A673 (cell line): Measurements from ENCODE around the gene LRRC23. TPM values are rescaled to one million over a fixed set of nuclear protein-coding genes. Genes with fewer than 3 reads are reported as not detected.

ENCODE experiments used
- BruUV-seq: library from RNA; stranded (reverse); fragments of 400-500 nt; replicated peaks from 2 replicates; lab custom pipeline; 2021; lab: Mats Ljungman, UMichigan
- CTCF ChIA-PET: fragments of 300-600 bp; sonication (Branson Sonifier 250); formaldehyde crosslinking; loops from one replicate; lab custom pipeline; 2022; ENCODE audit warnings: antibody characterized with exemption; lab: Charles Lee
- POLR2A ChIA-PET: fragments of 300-600 bp; sonication (Branson Sonifier 250); formaldehyde crosslinking; loops from one replicate; lab custom pipeline; 2022; ENCODE audit warnings: antibody characterized with exemption; ENCODE audit not compliant: low non-redundant PET; lab: Charles Lee
- DNase-seq: peaks from one replicate; pipeline ENCODE4 v3.0.0-alpha.2; 2015; ENCODE audit warnings: low spot score
- H3K27ac ChIP-seq: fragments of 200-600 bp; sonication (generic); 2 replicates; pipeline ENCODE4 v1.5.1; 2016; ENCODE audit warnings: mixed run types, low read depth, mild to moderate bottlenecking, mixed read lengths, antibody characterized with exemption, low read length; ENCODE audit not compliant: poor library complexity, severe bottlenecking
- H3K27me3 ChIP-seq: fragments of 200-600 bp; sonication (generic); replicated peaks from 2 replicates; pipeline ENCODE4 v1.6.1; 2017; ENCODE audit warnings: mixed run types, low read depth, mild to moderate bottlenecking, mixed read lengths, antibody characterized with exemption, low read length; ENCODE audit not compliant: insufficient read depth, poor library complexity
- H3K36me3 ChIP-seq: fragments of 200-600 bp; sonication (generic); 2 replicates; pipeline ENCODE4 v1.6.1; 2016; ENCODE audit warnings: mixed run types, mild to moderate bottlenecking, mixed read lengths, antibody characterized with exemption, low read length; ENCODE audit not compliant: insufficient read depth, poor library complexity, severe bottlenecking
- H3K4me1 ChIP-seq: fragments of 200-600 bp; sonication (generic); 2 replicates; pipeline ENCODE4 v1.6.1; 2017; ENCODE audit warnings: mixed run types, mild to moderate bottlenecking, mixed read lengths, antibody characterized with exemption, low read length; ENCODE audit not compliant: insufficient read depth, poor library complexity, severe bottlenecking
- H3K4me3 ChIP-seq: fragments of 200-600 bp; sonication (generic); 2 replicates; pipeline ENCODE4 v1.5.1; 2016; ENCODE audit warnings: low read depth, mixed run types, mild to moderate bottlenecking, mixed read lengths, low read length; ENCODE audit not compliant: poor library complexity, severe bottlenecking
- H3K9me3 ChIP-seq: fragments of 200-600 bp; sonication (generic); 2 replicates; pipeline ENCODE4 v1.6.1; 2016; ENCODE audit warnings: mixed run types, low read depth, mild to moderate bottlenecking, mixed read lengths, antibody characterized with exemption, low read length; ENCODE audit not compliant: poor library complexity, severe bottlenecking
- CTCF ChIP-seq: fragments of 300-800, 200-600 bp; sonication (generic); conservative IDR thresholded peaks from 2 replicates; pipeline ENCODE4 v1.5.1; 2017; ENCODE audit warnings: low read depth, mild to moderate bottlenecking, antibody characterized with exemption, low read length, moderate library complexity, mixed read lengths
- EZH2 ChIP-seq: fragments of 200-600 bp; sonication (generic); IDR thresholded peaks from 2 replicates; pipeline ENCODE4 v1.6.1; 2017; ENCODE audit warnings: borderline replicate concordance, low read depth, mild to moderate bottlenecking, mixed read lengths, antibody characterized with exemption, low read length; ENCODE audit not compliant: poor library complexity, severe bottlenecking
- intact Hi-C: fragments of 100-400 bp; cut with micrococcal nuclease; formaldehyde crosslinking; loops from one replicate; pipeline ENCODE4 v1.10.0; 2022; ENCODE audit not compliant: unreplicated experiment
- total RNA-seq: library from RNA; stranded (reverse); gene quantifications from 2 replicates; pipeline ENCODE4 v1.2.3, GENCODE V29; 2021

Gene LRRC23
- total RNA-seq, 1 experiment from 2014 or later, result 7.7 TPM

- H3K27ac ChIP-seq, result peak within 1 kb of the TSS; percentile 82
- H3K4me3 ChIP-seq, result no peak within 1 kb of the TSS
- ChIA-PET POLR2A (no interaction called here), CTCF (interaction anchor here (1.7 kb wide), 1 partner anchor 11 kb away, joined by 3 read pairs; no protein-coding TSS in a partner anchor)
- H3K27me3 ChIP-seq, result no peaks in the 10 kb centered on the region
- no peaks in the 10 kb centered on the region for H3K9me3 ChIP-seq
- BruUV-seq, result no TSS peak
- intact Hi-C loops, result no loop called here
- TF ChIP-seq CTCF, result no peak
- TF ChIP-seq EZH2, result no peak
- no peak for DNase-seq
- H3K36me3 ChIP-seq, result peaks cover under 1% of the 10 kb centered on the region
- H3K4me1 ChIP-seq, result peaks cover 13% of the 10 kb centered on the region
Observed at GRCh38 chr12:6950811-6951540, 46.4 kb downstream of the LRRC23 start, which contains the start of gene PTPN6. PTPN6 (plus strand) TSS chr12:6951356; CDS start chr12:6951513, 157 bp downstream.

GRCh38 chr12:6951551-6952120, 47.0 kb downstream of the LRRC23 start:
- BruUV-seq, result no TSS peak
- ChIA-PET POLR2A (no interaction called here), CTCF (interaction anchor here (1.7 kb wide), 1 partner anchor 10 kb away, joined by 3 read pairs; no protein-coding TSS in a partner anchor)
- no peaks in the 10 kb centered on the region for H3K27me3 ChIP-seq
- peaks cover 13% of the 10 kb centered on the region for H3K4me1 ChIP-seq
- intact Hi-C loops, result no loop called here
- DNase-seq, result no peak
- no peaks in the 10 kb centered on the region for H3K9me3 ChIP-seq
- no peak overlapping the region for H3K4me3 ChIP-seq
- no peaks in the 10 kb centered on the region for H3K36me3 ChIP-seq
- TF ChIP-seq EZH2 (no peak), CTCF (no peak)
- H3K27ac ChIP-seq, result peak overlapping the region; percentile 8

GRCh38 chr12:6952121-6952862, 47.7 kb downstream of the LRRC23 start:
- POLR2A ChIA-PET, result no interaction called here

More at GRCh38 chr12:6952121-6952862, 47.7 kb downstream of the LRRC23 start:
- BruUV-seq, result no TSS peak
- DNase-seq, result no peak
- TF ChIP-seq EZH2 (no peak), CTCF (no peak)
- H3K27me3 ChIP-seq, result no peaks in the 10 kb centered on the region
- CTCF ChIA-PET, result no interaction called here
- H3K4me1 ChIP-seq, result peaks cover 13% of the 10 kb centered on the region
- intact Hi-C loops, result no loop called here
- no peaks in the 10 kb centered on the region for H3K36me3 ChIP-seq
- H3K27ac ChIP-seq, result peak overlapping the region; percentile 82
- no peaks in the 10 kb centered on the region for H3K9me3 ChIP-seq
- H3K4me3 ChIP-seq, result no peak overlapping the region
